Activated CD4-positive, alpha-beta T cell treated with anti-CD3 and anti-CD28 coated beads, Interleukin-2, Interleukin-6, amounts not matched to agents 100 ng/mL and 50 ng/mL, durations not matched to agents 16 hours and 8 hours (primary cell): ENCODE measurements around the gene PDGFA.

Experiments
- DNase-seq: peaks from one replicate; pipeline ENCODE4 v3.0.0-alpha.2; 2020

The PDGFA gene

GRCh38 chr7:534075-534474, 14.4 kb upstream of the PDGFA start:
- DNase-seq = no peak

- no peak for DNase-seq
Observed at GRCh38 chr7:533266-533665, 13.6 kb upstream of the PDGFA start.

GRCh38 chr7:532379-533143, 12.9 kb upstream of the PDGFA start:
- no peak for DNase-seq

DNA sequence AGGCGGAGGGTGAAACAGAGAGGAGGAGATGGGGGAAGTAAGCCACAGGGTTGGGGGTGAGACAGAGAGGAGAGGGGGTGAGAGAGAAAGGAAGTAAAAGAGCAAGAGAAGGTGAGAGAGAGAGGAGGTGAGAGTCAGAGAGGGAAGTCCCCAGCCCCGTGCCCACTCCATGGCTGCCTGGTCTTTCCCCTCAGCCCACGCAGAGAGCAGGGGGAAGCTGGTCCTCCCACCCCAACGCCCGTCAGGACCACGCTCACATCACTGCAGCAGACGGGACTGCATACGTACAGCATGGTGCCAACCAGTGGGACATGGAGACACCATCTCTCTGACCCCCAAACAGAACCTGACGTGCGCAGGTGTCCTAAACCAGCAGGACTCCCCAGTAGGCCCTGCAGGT, 12.1 kb upstream of the PDGFA start:
- DNase-seq = no peak

DNA sequence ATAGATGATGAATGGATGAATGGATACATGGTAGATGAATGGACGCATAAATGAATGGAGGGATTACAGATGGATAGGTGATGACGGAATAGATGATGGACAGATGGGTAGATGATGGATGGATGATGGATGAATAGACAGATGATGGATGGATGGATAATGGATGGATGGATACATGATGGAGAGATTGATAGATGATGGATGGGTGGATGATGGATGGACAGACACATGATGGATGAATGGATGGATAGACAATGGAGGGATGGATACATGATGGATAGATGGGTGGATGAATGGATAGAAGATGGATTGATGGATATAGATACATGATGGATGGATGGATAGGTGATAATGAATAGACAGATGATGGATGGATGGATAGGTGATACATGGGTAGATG, 8.8 kb upstream of the PDGFA start:
- DNase-seq = no peak

GRCh38 chr7:527723-528122, 8.1 kb upstream of the PDGFA start:
- DNase-seq = no peak

DNA sequence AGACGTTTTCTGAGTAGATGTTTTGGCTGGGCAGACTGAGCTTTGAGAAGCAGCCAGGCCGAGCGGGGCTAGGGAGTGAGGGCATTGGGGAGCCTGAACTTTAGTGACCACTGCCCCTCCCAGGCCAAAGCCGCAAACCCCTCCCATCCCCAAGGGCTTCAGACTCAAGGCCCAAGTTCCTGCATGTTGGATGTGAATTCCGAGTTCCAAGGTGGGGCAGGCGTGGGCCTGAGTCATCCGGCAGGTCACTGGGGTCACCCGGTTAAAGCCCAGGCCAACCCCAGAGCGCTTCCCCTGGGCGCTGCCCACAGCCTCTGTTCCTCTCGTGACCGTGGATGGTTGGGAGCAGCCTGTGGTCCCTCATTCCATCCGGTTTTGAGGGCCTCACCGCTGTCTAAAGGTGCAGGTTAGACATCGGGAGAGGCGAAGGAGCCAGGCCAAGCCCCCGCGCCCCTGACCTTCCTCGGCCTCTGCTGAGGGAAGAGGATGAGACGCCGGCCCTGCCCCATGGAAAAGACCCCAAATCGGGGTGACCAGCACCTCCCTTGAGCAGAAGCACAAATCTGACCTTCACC, 6.9 kb upstream of the PDGFA start:
- DNase-seq = no peak

DNA sequence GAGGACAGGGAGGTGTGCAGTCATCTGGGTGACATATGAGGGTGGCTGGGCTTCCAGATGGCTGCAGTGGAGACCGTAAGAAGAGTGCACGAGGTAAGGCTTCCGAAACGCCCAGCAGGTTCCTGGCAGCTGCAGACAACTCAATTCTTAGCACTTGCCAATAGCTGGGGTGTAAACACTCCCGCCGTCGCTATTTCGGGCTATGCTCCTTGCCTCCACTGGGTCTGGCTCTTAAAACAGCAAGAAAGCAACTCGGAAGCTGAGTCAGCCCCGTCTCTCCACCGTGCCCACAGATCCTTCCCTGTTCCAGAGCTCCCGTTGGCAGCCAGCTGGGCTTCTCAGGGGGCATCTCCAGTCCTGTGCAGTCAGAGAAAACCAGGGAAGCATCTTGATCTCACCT, 6.1 kb upstream of the PDGFA start:
- DNase-seq = no peak

DNA sequence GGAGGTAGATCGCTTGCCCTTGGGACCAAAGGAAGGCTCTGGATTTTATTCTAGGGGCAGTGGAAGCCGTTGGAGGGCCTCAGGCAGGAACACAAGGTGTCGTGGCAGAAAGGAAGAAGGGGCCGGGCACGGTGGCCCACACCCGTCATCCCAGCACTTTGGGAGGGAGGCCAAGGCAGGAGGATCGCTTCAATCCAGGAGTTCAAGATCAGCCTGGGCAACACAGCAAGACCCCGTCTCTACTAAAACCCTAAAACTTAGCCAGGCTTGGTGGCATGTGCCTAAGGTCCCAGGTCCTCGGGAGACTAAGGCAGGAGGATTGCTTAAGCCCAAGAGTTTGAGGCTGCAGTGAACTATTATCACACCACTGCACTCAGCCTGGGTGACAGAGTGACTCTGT, 5.2 kb upstream of the PDGFA start:
- DNase-seq = no peak

- DNase-seq = no peak
Observed at GRCh38 chr7:523347-524336, 4.0 kb upstream of the PDGFA start.

GRCh38 chr7:522951-523314, 3.3 kb upstream of the PDGFA start:
- DNase-seq = no peak

DNA sequence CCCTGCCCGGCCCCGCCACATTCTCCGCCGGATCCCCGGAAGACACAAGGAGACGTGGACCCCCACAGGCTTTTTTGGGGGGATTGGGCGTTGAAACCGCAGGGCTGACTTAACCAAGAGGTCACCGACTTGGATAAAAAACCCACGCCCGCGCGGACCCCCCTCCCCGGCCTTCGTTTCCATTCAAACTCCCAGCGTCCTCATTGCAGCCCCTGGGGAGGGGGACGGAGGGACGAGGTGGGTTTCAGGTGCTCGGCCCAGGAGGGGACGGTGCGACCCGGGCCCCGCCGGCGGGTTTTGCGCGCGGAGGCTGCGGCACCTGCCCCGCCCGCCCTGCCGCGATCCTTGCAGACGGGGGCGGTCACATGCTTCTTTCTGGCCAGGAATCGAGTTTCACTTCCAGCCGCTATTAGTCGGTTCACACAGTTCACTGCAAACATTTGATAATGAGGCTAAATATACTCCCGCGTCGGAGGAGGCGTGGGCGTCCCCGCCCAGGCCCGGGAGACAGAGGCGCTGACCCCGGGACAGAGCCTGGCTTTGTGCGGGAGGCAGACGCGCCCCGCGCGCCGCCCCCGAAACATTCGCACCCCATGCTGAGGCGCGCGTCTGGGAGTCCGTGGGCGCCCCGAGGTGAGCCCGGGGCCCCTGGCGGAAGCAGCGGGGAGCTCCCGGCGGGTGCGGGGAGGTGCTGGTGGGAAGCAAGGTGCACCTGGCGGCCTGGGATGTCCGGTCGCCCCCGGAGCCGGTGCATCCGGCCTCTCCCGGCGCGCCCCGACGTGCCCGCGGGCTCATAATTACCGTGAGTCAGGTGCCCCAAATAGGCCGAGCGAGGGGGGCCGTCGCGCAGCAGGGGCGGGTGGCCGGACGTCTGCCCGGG, 2.7 kb upstream of the PDGFA start:
- DNase-seq = no peak

DNA sequence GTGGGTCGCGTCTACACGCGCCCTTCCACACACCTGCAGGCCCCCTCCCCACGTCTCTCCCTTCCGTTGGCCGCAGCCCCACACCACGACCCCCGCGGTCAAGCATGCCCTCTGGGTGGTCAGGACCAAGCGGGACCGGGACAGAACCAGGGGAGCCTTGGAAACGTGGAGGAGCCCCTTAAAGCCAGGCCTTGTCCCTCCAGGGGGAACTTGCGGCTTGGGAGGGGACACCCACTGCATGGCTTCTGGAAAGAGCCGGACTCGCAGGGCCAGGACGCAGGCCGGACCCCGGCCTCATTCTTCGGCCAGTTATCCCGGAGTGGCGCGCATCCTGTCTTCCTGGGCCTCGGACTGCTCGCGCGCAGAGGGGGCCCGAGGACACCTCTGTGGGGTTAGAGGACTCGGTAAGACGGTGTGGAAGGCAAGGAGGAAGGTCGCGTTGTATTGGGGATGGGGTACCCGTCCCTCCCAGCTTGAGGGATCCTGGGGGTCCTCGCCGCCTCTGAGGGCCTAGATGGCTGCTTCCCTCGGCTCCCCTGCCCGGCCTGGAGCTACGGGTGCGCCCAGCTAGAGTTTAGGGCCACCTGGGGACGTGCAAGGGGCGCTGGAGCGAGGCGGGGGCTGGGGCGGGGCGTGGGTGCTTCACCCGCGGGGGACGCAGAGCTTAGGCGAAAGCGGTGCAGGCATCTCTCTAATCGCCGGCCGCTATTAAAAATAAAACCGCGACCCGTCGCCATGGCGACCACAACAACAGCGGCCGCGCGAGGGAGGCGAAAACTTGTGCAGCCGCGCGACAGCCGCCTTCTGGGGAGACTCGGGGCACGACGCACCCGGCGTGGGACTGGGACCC, 1.8 kb upstream of the PDGFA start:
- peak; percentile 21 for DNase-seq

- DNase-seq = no peak
Observed at GRCh38 chr7:520503-521161, 986 bp upstream of the PDGFA start.

DNA sequence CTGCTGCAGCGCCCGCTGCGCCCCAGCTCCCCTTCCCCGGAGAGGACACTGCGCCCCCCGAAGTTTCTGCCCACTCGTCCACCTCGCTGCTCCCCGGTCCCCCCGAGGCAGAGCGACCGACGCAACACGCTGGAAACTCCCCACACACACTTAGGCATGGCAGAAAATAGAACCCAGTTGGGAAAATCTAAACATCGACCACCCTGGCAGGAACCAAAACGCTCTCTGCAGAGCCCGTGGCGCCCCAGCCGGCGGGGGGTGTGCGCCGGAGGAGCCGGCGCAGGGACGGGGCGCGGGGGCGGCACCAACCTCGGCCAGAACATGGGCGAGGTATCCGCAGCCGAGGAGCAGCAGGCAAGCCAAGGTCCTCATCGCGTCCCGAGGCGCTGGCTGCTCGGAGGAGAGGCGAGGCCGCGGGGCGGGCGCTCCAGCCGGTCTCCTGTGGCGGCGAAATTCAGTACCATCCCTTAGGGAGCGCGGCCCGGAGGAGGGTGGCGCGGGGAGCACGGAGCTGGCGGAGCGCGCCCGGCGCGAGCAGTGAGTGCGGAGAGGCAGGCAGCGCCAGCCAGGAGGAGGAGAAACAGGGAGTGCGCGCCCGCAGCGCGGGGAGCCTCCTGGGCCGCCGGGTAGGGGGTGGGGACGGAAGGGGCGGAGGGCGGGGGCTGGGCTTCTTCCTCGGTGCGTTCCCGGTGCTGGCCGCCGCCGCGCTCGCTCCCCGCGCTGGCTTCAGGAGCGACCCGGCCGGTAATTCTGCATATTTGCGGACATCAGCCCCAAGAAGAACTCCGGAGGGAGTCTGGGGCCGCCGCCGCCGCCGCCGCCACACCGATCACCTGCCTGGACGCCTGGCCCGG, 789 bp downstream of the PDGFA start:
- peak; percentile 55 for DNase-seq

DNA sequence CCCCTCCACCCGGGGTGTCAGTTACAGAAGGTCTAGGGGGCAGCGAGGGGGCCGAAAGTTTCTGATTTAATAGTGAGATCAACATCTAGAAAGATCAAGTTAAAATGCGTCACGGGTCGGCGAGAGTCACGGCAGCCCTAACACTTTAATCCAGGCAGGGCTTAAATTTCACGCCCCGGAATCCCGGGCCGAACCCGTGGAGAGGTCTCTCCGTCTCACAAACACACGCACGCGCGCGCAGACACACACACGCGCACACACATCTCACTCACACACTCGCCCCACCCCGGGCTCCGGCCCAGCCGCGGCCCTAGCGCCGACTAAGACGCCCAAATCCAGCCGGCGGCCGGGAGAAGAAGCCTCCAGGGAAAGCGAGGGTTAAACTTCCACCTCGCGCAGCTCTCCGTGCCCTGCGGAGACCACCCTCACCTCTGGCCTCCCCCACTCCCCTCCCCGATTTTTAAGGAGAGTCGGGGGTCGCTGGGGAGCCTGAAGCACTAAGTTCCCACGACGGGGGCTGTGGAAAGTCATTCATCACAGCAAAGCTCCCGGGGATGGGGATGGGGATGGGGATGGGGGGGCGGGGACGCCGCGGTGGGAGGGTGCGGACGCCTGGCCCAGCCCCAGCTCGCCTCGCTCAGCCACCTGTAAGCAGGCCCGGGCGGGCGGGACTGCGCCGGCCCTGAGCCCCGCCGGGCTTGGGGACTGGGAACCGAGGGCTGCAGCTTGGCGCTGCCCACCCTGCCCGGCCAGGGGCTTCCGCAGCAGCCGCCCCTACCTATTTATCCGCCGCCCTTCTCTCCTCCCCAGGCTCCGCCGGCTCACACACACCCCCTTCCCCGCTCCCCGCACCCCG, 1.6 kb downstream of the PDGFA start:
- DNase-seq = no peak

- DNase-seq = no peak
Observed at GRCh38 chr7:516606-517456, 2.8 kb downstream of the PDGFA start.

GRCh38 chr7:516216-516605, 3.4 kb downstream of the PDGFA start:
- DNase-seq = no peak
